GM18868 (cell line): Measurements from ENCODE around the gene KBTBD13.
"Not testable (repeated sequence)": the region's sequence is repeated elsewhere in the genome, so short reads cannot be mapped to it uniquely, and the experiment has no call there.

Source experiments
- ATAC-seq: cut with Tn5 transposase; IDR thresholded peaks from one replicate; pipeline ENCODE4 v1.9.1; 2021; ENCODE audit warnings: mild to moderate bottlenecking, moderate library complexity; ENCODE audit not compliant: unreplicated experiment

Gene KBTBD13

DNA sequence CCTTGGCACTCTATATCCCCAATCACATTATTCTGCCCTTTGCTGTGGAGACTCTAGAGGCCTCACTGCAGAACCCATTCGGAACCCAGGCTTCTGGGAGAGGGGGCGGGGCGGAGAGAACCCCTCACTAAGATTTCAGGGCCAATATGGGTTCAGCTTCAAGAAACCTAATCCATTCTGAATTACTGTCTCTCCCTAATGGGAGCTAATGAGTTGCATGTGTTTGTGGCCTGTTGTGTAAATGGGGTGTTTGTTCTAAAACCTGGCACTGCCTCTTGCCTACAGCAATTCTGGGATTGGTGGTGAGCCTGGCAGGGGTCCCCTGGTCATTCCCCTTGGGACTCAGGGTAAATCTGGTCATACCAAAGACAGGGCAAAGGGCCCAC lies 8.2 kb upstream of the KBTBD13 start:
- no peak for ATAC-seq

GRCh38 chr15:65069179-65069578 lies 7.4 kb upstream of the KBTBD13 start:
- no peak for ATAC-seq

DNA sequence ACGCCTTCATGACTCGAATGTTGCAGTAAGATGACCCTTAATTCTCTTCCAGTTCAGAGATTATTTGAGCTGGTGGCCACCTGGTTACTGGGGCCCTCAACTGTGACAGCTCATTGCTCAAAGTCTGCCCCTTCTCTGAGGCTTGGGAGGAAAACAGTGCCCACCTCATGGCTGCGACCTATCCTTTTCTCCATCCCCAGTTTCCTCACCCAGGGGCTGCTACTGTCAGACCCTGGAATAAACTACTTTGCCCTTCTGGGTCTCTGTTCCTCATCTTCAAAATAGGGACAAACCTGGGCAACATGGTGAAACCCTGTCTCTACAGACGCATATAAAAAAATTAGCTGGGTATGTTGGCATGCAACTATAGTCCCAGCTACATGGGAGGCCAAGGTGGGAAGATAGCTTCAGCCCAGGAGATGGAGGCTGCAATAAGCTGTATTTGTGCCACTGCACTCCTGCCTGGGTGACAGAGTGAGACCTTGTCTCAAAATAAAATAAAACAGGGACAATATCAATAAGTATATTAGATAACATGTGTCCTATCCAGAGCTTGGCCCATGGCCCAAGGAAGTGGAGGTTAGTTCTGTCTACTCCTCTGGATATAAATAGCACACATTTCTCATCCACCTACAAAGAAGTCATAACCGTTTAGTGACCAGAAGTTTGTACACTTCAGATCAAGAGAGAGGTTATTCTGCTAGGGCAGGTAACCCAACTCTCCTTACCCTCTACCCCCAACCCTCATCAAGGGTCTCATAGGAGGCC lies 6.6 kb upstream of the KBTBD13 start:
- ATAC-seq = no peak

DNA sequence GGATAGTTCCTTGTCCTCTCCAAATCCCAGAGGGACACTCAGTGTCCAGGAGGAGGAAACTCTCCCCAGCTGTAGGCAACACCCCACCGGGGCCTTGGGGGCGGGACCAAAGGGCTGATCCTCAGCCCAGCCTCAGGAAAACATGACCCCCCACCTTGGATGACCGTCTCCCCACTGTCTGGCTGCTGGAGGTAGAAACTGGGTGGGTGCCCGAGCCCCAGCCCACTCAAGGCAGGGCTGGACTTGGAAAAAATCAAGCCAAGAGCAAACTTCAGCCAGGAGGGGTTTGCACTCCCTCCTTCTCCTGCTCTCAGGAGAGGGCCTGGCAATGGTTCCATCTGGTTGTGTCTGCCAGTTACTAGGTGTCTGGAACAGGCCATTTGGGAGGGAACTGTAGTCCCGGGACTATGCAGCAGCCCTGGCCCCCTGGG lies 5.2 kb upstream of the KBTBD13 start:
- ATAC-seq = no peak

DNA sequence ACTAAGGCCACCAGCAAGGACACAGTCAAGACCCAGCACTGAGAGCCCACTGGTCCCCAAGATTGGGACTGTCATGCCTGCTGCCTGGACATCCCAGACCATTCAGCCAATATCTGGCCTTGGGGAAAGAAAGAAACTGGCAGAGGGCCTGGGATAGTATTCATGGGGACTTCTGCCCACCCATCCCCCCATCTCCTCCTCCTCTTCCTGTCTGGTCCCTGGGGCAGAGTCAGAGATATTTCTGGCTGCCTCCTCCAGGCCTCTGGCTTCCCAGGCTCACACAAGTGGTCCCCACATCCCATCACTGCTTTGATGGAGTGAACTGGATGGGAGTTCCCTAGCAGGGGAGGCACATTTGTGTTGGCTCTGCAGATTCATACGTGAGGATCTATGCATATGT lies 4.5 kb upstream of the KBTBD13 start:
- no peak for ATAC-seq

GRCh38 chr15:65072617-65073016 lies 3.9 kb upstream of the KBTBD13 start:
- ATAC-seq = no peak

DNA sequence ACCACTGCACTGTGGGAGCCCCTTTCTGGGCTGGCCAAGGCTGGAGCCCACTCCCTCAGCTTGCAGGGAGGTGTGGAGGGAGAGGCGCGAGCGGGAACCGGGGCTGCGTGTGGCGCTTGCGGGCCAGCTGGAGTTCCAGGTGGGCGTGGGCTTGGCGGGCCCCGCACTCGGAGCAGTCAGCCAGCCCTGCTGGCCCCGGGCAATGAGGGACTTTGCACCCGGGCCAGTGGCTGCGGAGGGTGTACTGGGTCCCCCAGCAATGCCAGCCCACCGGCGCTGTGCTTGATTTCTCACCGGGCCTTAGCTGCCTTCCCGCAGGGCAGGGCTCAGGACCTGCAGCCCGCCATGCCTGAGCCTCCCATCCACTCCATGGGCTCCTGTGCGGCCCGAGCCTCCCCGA lies 1.6 kb upstream of the KBTBD13 start:
- not testable (repeated sequence) for ATAC-seq

DNA sequence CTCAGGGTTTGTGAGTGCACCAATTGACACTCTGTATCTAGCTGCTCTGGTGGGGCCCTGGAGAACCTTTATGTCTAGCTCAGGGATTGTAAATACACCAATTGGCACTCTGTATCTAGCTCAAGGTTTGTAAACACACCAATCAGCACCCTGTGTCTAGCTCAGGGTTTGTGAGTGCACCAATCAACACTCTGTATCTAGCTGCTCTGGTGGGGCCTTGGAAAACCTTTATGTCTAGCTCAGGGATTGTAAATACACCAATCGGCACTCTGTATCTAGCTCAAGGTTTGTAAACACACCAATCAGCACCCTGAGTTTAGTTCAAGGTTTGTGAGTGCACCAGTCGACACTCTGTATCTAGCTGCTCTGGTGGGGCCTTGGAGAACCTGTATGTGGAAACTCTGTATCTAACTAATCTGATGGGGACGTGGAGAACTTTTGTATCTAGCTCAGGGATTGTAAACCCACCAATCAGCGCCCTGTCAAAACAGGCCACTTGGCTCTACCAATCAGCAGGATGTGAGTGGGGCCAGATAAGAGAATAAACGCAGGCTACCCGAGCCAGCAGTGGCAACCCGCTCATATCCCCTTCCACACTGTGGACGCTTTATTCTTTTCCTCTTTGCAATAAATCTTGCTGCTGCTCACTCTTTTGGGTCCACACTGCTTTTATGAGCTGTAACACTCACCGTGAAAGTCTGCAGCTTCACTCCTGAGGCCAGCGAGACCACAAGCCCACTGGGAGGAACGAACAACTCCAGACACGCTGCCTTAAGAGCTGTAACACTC lies 745 bp upstream of the KBTBD13 start:
- ATAC-seq = not testable (repeated sequence)

DNA sequence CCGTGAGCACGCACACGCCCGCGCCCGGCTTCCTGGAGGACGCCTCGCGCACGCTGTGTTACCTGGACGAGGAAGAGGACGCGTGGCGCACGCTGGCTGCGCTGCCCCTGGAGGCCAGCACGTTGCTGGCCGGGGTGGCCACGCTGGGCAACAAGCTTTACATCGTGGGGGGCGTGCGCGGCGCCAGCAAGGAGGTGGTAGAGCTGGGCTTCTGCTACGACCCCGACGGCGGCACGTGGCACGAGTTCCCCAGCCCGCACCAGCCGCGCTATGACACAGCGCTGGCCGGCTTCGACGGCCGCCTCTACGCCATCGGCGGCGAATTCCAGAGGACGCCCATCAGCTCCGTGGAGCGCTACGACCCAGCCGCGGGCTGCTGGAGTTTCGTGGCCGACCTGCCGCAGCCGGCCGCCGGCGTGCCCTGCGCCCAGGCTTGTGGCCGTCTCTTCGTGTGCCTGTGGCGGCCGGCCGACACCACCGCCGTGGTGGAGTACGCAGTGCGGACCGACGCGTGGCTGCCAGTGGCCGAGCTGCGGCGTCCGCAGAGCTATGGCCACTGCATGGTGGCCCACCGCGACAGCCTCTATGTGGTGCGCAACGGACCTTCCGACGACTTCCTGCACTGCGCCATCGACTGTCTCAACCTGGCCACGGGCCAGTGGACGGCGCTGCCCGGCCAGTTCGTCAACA lies 890 bp downstream of the KBTBD13 start:
- ATAC-seq = no peak

- ATAC-seq = no peak
These were observed 1.4 kb downstream of the KBTBD13 start for GRCh38 chr15:65077981-65078352.

GRCh38 chr15:65079580-65079979 lies 3.0 kb downstream of the KBTBD13 start:
- no peak for ATAC-seq

- no peak for ATAC-seq
These were observed 4.7 kb downstream of the KBTBD13 start for GRCh38 chr15:65081270-65081669.

- ATAC-seq = no peak
These were observed 5.2 kb downstream of the KBTBD13 start for GRCh38 chr15:65081758-65082157.

DNA sequence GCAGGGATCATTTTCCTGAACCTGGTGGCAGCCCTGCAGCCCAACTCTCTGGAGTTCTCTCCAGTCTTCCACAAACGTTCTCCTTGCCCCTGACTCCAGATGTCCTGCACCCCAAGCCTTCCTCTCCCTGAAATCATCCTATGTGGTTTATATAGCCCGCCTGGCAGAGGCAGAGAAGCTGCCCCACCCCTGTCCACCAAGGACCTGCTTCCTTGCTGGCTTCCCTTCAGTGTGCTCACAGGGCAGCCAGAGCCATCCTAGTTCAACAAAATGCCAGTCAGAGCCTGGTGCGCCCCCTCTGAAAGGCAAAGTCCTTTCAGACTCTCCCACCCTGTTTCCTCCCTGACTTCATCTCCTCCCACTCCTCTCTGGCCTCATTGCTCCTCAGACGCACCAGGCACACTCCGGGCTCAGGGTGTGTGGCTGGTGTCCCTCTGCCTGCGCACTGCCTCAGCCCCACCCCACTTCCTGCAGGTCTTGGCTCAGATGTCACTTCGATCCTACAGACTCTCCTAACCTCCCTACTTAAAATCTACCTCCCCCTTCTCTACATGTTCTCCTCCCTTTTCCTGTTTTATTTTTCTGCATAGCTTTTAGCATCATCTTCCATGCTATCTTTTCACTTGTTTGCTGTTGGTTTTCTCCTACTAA lies 5.9 kb downstream of the KBTBD13 start:
- no peak for ATAC-seq

DNA sequence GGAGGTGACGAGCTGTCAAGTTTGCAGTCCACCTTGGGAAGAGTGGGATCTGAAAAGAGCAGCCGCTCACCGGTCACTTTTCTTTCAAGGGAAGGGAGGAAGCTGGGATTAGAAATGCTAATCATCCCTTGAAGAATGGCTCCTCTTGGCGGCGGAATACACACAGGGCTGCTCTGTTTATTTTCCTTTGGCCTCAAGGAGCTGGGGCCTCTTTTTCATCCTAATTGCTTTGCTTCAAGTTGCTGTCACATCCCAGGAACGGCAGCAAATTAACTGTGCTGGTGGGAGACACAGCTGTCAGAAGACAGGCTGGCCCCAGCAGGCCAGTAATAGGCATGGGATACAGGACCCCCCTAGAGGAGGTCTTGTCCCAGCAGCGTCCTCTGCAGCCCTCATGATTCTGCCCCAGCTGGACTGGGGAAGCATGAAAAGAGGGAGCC lies 6.7 kb downstream of the KBTBD13 start:
- ATAC-seq = no peak

DNA sequence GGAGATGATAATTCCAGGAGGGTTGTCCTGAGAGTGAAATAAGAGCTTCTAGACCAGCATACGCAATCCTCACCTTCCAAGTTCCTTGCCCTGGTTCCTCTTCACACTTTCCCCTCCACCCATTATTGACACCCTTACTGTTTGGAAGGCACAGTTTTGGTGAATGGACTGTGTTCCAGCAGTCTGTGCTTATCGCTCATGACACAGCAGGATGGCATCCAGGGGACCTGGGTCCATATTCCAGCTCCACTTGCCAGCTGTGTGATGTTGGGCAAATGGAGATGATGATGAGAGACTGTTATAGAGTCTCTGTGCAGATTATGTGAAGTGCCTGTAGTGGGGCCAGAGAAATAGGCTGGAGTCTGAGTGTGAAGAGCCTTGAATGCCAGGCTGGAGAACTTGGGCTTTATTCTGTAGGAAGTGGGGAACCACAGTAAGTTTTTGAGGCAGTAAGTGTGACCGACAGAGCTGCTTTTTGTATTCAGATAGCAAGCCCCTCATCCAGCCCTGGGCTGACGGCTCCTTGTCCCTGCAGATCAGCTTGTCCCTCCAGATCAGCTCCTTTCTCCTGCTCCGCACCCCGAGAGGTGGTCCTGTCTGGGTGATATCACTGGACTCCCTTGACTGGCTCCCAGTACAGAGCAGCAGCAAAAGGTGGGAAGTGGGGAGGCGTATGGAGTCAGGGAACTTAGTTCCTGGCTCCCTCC lies 8.1 kb downstream of the KBTBD13 start:
- ATAC-seq = no peak

DNA sequence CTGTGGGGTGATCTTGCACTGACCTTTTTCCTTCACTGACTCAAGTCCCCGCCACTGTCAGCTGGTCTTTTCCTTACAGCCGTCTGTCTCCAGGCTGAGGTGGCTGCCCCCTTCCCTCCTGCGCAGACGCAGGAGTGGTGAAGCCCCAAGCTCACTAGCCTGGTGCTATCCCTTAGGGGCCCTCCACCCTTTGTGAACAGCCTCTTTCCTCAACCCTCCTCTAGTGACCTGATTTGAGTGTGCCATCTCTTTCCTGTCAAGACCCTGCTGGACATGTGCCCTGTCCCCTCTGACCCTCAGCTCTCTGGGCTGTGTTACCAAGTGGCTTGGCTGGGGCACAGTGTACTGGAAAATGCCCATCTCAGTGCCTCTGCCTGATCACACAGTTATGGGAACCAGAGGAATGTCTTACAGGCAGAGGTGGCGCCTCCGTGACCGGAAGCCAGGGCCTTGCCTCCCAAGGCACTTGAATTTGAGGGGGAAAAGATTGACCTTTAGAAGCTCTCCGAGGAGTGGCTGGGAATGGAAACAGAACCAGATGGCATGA lies 8.7 kb downstream of the KBTBD13 start:
- ATAC-seq = no peak

GRCh38 chr15:65085990-65086679 lies 9.6 kb downstream of the KBTBD13 start:
- ATAC-seq = no peak

GRCh38 chr15:65086680-65087111 lies 10.2 kb downstream of the KBTBD13 start:
- no peak for ATAC-seq

- ATAC-seq = no peak
These were observed 10.9 kb downstream of the KBTBD13 start for GRCh38 chr15:65087411-65087810.
